Right renal pelvis (tissue), 4 donors: ENCODE data around the gene RPL22L1. TPM values are rescaled to one million over a fixed set of nuclear protein-coding genes. Genes with fewer than 3 reads are reported as not detected.
"Not testable (repeated sequence)": the region's sequence is repeated elsewhere in the genome, so short reads cannot be mapped to it uniquely, and the experiment has no call there.

Experiments used
- DNase-seq, 4 donors: peaks; one replicate each; pipeline ENCODE4 v3.0.0-alpha.2; 2013; ENCODE audit warnings: low read depth in 4 of 4, low spot score in 3 of 4, missing footprints in 1 of 4
- polyA plus RNA-seq, 4 donors: library from polyadenylated mRNA; unstranded; fragments of 120-200 nt; gene quantifications; one replicate each; pipeline ENCODE4 v1.2.1, GENCODE V29; 2013; ENCODE audit not compliant: insufficient read length in 4 of 4

Gene RPL22L1
- 10 to 100 TPM; 61.2 to 88.2 (median 73.5) TPM for polyA plus RNA-seq

- DNase-seq = peak; percentile 90 to 97 (median 93)
Measured at GRCh38 chr3:170869645-170870593, at the start of gene RPL22L1. Gene RPL22L1 (minus strand): TSS chr3:170870195. CDS start chr3:170870167, 28 bp downstream.

DNA sequence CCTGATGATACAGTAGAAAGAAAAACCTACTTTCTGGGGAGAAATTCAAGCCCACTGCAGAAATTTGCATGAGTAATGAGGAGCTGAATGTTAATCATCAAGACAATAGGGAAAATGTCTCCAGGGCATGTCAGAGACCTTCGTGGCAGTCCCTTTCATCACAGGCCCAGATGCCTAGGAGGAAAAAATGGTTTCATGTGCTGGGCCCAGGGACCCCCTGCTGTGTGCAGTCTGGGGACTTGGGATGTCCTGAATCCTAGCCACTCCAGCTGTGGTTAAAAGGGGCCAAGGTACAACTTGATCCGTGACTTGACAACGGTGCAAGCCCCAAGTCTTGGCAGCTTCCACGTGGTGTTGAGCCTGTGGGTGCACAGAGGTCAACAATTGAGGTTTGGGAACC lies 48.7 kb upstream of the RPL22L1 start:
- no peak for DNase-seq

GRCh38 chr3:170914690-170915089 lies 44.7 kb upstream of the RPL22L1 start:
- DNase-seq = no peak

DNA sequence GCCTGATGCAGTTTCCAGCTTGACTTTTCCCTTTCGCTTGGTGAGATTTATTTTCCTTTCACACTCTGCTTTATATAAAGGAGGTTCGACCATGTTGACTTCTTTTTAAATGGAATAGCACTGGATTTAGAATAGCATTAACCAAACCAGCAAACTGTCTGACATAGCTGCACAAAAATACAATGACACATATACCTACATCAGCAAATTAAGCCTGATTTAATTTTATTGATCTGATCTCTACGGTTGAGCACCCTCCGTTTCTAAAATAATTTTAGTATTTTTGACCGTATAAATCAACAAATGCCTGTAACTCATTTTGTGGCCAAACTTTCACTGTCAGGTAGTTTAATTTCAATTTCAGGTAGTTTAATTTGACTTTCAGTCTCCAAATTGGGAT lies 44.2 kb upstream of the RPL22L1 start:
- no peak for DNase-seq

- DNase-seq = no peak
Measured at GRCh38 chr3:170911051-170911450, 41.1 kb upstream of the RPL22L1 start.

GRCh38 chr3:170910542-170910941 lies 40.5 kb upstream of the RPL22L1 start:
- DNase-seq = no peak

GRCh38 chr3:170909129-170909903 lies 39.3 kb upstream of the RPL22L1 start:
- DNase-seq = no peak

GRCh38 chr3:170908235-170909116 lies 38.5 kb upstream of the RPL22L1 start, which contains the start of gene EIF5A2:
Gene EIF5A2 (minus strand): TSS chr3:170908637. CDS start chr3:170907806, 831 bp downstream.
- DNase-seq = peak; percentile 70 to 84 (median 77)

DNA sequence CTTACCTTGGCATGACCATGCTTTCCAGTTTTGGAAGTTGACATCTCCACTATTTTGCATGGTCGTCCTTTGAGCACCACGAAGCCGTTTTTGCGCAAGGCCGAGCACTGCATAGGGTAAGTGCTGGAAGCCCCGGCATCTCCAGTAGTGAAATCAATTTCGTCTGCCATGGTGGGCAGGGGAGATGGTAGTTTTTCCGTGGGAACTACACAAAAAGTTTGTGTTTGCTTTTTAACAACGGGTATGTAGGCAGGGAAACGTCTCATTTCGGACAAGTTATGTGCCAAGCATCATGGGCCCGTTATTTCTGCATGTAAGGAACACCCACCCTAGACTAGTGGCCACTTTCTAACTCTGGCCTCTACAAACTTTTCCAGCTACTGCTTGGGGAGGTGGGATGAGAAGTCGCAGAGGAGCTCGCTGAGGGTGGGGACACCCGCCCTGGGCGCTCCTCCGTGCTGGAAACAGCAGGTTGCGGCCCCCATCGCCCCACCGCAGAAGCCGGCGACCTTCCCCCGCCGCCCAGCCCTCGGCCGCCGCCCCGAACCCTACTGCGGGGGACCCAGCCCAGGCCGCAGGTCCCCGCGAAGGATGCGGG lies 37.7 kb upstream of the RPL22L1 start:
- DNase-seq = peak in 3 of 4 donors; percentile 5 to 25 (median 12)

GRCh38 chr3:170905862-170906261 lies 35.9 kb upstream of the RPL22L1 start:
- no peak for DNase-seq

- DNase-seq = no peak
Measured at GRCh38 chr3:170903123-170903522, 33.1 kb upstream of the RPL22L1 start.

GRCh38 chr3:170899455-170899854 lies 29.5 kb upstream of the RPL22L1 start:
- DNase-seq = no peak

GRCh38 chr3:170897978-170898377 lies 28.0 kb upstream of the RPL22L1 start:
- no peak for DNase-seq

DNA sequence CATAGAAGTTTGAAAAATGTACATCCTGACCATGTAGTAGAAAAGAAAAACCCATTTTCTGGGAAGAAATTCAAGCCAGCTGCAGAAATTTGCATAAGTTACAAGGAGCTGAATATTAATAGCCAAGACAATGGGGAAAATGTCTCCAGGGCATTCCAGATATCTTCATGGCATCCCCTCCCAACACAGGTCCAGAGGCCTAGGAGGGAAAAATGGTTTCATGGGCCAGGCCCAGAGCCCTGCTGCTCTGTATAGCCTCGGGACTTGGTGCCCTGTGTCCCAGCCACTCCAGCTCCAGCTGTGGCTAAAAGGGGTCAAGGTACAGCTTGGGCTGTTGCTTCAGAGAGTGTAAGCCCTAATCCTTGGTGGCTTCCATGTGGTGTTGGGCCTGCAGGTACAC lies 27.2 kb upstream of the RPL22L1 start:
- not testable (repeated sequence) for DNase-seq

DNA sequence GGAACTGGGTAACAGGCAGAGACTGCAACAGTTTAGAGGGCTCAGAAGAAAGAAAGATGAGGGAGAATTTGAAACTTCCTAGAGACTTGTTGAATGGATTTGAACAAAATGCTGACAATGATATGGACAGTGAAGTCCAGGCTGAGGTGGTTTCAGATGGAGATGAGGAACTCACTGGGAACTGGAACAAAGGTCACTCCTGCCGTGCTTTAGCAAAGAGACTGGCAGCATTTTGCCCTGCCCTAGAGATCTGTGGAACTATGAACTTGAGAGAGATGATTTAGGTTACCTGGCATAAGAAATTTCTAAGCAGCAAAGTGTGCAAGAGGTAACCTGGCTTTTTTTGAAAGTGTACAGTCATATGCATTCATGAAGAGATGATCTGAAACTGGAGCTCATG lies 26.8 kb upstream of the RPL22L1 start:
- DNase-seq = no peak

GRCh38 chr3:170896333-170896732 lies 26.3 kb upstream of the RPL22L1 start:
- not testable (repeated sequence) for DNase-seq

- no peak for DNase-seq
Measured at GRCh38 chr3:170893895-170894294, 23.9 kb upstream of the RPL22L1 start.

DNA sequence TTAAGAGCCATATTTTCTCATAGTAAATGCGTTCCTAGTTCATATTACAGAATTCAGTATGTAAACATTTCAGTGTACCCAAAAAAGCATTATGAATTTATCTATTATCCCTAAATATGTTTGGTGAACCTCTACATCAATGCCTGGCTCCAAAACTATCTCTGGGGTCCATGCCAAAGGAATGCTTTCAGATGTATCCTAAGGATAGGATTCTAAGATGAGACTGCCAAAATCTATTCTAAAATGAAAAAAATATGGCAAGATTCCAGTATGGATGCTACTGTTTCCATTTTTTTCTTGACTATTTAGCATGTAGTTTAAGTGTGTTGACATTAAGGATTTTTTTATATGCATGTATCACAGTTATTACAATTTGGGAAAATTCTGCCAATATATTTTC lies 19.6 kb upstream of the RPL22L1 start:
- no peak for DNase-seq

DNA sequence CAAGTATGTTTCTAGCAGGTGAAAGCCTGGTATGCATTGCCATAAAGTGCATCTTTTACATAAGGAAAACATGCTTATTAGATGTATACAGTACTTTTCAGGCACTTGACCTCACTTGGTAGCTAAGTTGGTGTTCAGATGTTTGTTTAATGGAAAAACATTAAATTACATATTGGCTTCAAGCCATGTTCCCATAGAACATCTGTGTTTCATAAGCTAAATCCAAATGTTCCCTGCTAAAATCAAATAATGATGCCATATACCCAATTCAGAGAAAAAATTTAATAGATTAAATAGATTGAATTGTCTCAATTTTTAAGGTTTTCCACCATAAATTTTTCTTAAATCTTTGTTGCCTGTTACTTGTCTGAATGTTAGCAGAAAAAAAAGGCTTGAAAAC lies 19.1 kb upstream of the RPL22L1 start:
- no peak for DNase-seq
